Endothelial cell of umbilical vein (primary cell): ENCODE measurements around the gene RPS6KA6. TPM values are rescaled to one million over a fixed set of nuclear protein-coding genes. Genes with fewer than 3 reads are reported as not detected.

Experiments
- BruUV-seq: library from RNA; stranded (reverse); fragments of 400-500 nt; replicated peaks from 2 replicates; lab custom pipeline; 2021; lab: Mats Ljungman, UMichigan
- CTCF ChIA-PET: fragments of 300-600, 350-600 bp; sonication (Branson Sonifier 250); formaldehyde crosslinking; loops from one replicate; lab custom pipeline; 2021; ENCODE audit warnings: antibody characterized with exemption, inconsistent platforms; lab: Charles Lee
- POLR2A ChIA-PET: fragments of 300-600, 350-600 bp; sonication (Branson Sonifier 250); formaldehyde crosslinking; loops from one replicate; lab custom pipeline; 2021; ENCODE audit warnings: antibody characterized with exemption, inconsistent platforms; lab: Charles Lee
- DNase-seq: peaks from one replicate; pipeline ENCODE4 v3.0.0-alpha.2; 2011; ENCODE audit warnings: low read depth, low spot score
- FAIRE-seq: peaks from 2 replicates; lab custom pipeline; 2011; peaks lifted over from hg19 to GRCh38; lab: Jason Lieb, UNC
- H2AFZ ChIP-seq: 2 replicates; pipeline ENCODE4 v1.6.0; 2012; ENCODE audit warnings: low read depth, low read length, control low read depth, inconsistent platforms
- H3K27ac ChIP-seq: 2 replicates; pipeline ENCODE4 v1.5.1; 2011; ENCODE audit warnings: low read depth, mild to moderate bottlenecking, control low read depth, low read length, moderate library complexity; ENCODE audit not compliant: insufficient read depth
- H3K27me3 ChIP-seq, 2 experiments: 2 replicates each; pipeline versions ENCODE4 v1.6.0 to v1.6.1; 2011; ENCODE audit warnings: low read length in 2 of 2, mixed read lengths in 1 of 2; ENCODE audit not compliant: control insufficient read depth in 2 of 2, insufficient read depth in 2 of 2
- H3K36me3 ChIP-seq, 2 experiments: 2 replicates in 1 of 2; 3 replicates in 1 of 2; pipeline ENCODE4 v1.5.1; 2011; ENCODE audit warnings: low read length in 2 of 2, mild to moderate bottlenecking in 1 of 2, moderate library complexity in 1 of 2; ENCODE audit not compliant: control insufficient read depth in 2 of 2, insufficient read depth in 2 of 2; ENCODE audit errors: extremely low read depth in 1 of 2
- H3K4me1 ChIP-seq: 3 replicates; pipeline ENCODE4 v1.5.1; 2011; ENCODE audit warnings: mild to moderate bottlenecking, low read length; ENCODE audit not compliant: control insufficient read depth, insufficient read depth; ENCODE audit errors: extremely low read depth
- H3K4me2 ChIP-seq: 2 replicates; pipeline ENCODE4 v1.6.1; 2011; ENCODE audit warnings: low read length, control low read depth, mixed read lengths; ENCODE audit not compliant: insufficient read depth
- H3K4me3 ChIP-seq, 3 experiments: fragments of 200-600 bp in 1 of 3; sonication (generic), shearing (Covaris generic) in 1 of 3; replicated peaks in 1 of 3; 2 replicates each; pipeline ENCODE4 v1.5.1; 2011 to 2016; ENCODE audit warnings: control low read depth in 3 of 3, low read length in 3 of 3, mild to moderate bottlenecking in 2 of 3, inconsistent platforms in 1 of 3, low read depth in 1 of 3, moderate library complexity in 1 of 3; ENCODE audit not compliant: insufficient read depth in 1 of 3
- H3K79me2 ChIP-seq: 2 replicates; pipeline ENCODE4 v1.6.0; 2012; ENCODE audit warnings: low read length, inconsistent platforms; ENCODE audit not compliant: control insufficient read depth, insufficient read depth
- H3K9ac ChIP-seq: replicated peaks from 2 replicates; pipeline ENCODE3; 2011; ENCODE audit warnings: low read length, control low read depth; ENCODE audit not compliant: insufficient read depth; ENCODE audit errors: extremely low read depth
- H3K9me1 ChIP-seq: replicated peaks from 3 replicates; pipeline ENCODE4 v1.6.0; 2011; ENCODE audit warnings: mild to moderate bottlenecking, low read length; ENCODE audit not compliant: control insufficient read depth, insufficient read depth; ENCODE audit errors: extremely low read depth
- H3K9me3 ChIP-seq: replicated peaks from 2 replicates; pipeline ENCODE4 v1.5.1; 2012; ENCODE audit warnings: low read length, inconsistent platforms; ENCODE audit not compliant: control insufficient read depth, insufficient read depth
- H4K20me1 ChIP-seq: replicated peaks from 2 replicates; pipeline ENCODE3; 2011; ENCODE audit warnings: mild to moderate bottlenecking, low read length; ENCODE audit not compliant: control insufficient read depth, insufficient read depth; ENCODE audit errors: extremely low read depth
- EZH2 ChIP-seq: IDR thresholded peaks from 2 replicates; pipeline ENCODE4 v1.6.1; 2012; ENCODE audit warnings: borderline replicate concordance, low read depth, mild to moderate bottlenecking, moderate library complexity, low read length, inconsistent platforms; ENCODE audit not compliant: severe bottlenecking
- FOS ChIP-seq: IDR thresholded peaks from 2 replicates; pipeline ENCODE4 v1.6.1; 2011; ENCODE audit warnings: mild to moderate bottlenecking, low read length, moderate library complexity, borderline replicate concordance; ENCODE audit not compliant: insufficient read depth
- GATA2 ChIP-seq: IDR thresholded peaks from 2 replicates; pipeline ENCODE4 v1.7.0; 2011; ENCODE audit warnings: low read depth, mild to moderate bottlenecking, moderate library complexity, mixed read lengths, low read length; ENCODE audit not compliant: insufficient read length, insufficient read depth
- JUN ChIP-seq: IDR thresholded peaks from 2 replicates; pipeline ENCODE4 v1.6.1; 2011; ENCODE audit warnings: borderline replicate concordance, low read depth; ENCODE audit not compliant: insufficient read length, insufficient read depth
- MYC ChIP-seq: IDR thresholded peaks from one replicate; pipeline ENCODE4 v1.6.1; 2011; ENCODE audit warnings: mild to moderate bottlenecking, low read depth, low read length
- POLR2A ChIP-seq: IDR thresholded peaks from 2 replicates; pipeline ENCODE4 v1.6.1; 2012; ENCODE audit warnings: low read depth, mild to moderate bottlenecking, control low read depth, low read length
- POLR2AphosphoS5 ChIP-seq: IDR thresholded peaks from 2 replicates; pipeline ENCODE4 v1.6.1; 2012; ENCODE audit warnings: low read depth, mild to moderate bottlenecking, control low read depth, low read length, moderate library complexity; ENCODE audit not compliant: insufficient read depth
- dilution Hi-C: fragments of 300-500 bp; cut with MboI; formaldehyde crosslinking; loops from one replicate; pipeline ENCODE4 v1.15.0; 2019; ENCODE audit warnings: low sequenced_read_pairs; ENCODE audit not compliant: extremely low pct_ligation_motif_present
- intact Hi-C: fragments of 100-400 bp; cut with micrococcal nuclease; formaldehyde crosslinking; loops from one replicate; pipeline ENCODE4 v1.10.0; 2022
- polyA plus RNA-seq, 4 experiments: library from polyadenylated mRNA; depleted of rRNA in 3 of 4; stranded (reverse) in 3 of 4; unstranded in 1 of 4; fragments of >200 nt; gene quantifications; 2 replicates each; pipeline versions ENCODE4 v1.2.1 to v1.2.3, GENCODE V29; 2011 to 2012; ENCODE audit warnings: missing spikeins in 1 of 4
- total RNA-seq: library from RNA; stranded (reverse); gene quantifications from 2 replicates; pipeline ENCODE4 v1.2.3, GENCODE V29; 2021
- TF ChIP-seq, protein P1 (sequence below): IDR thresholded peaks from 2 replicates; pipeline ENCODE4 v1.6.1; 2011; ENCODE audit not compliant: insufficient read depth, insufficient read length
- TF ChIP-seq, protein P2 (sequence below), 2 donors: IDR thresholded peaks; 1 replicate in 1 of 2; 2 replicates in 1 of 2; pipeline ENCODE4 v1.5.1; 2011; ENCODE audit warnings: low read length in 2 of 2, mild to moderate bottlenecking in 2 of 2, moderate library complexity in 2 of 2, control low read depth in 1 of 2, inconsistent platforms in 1 of 2, low read depth in 1 of 2; ENCODE audit not compliant: insufficient read depth in 1 of 2; ENCODE audit errors: extremely low read depth in 1 of 2

RPS6KA6 gene
- total and polyA plus RNA-seq, 2 donors (not counting 3 experiments of a cell fraction or from before 2014, with no cell fraction given), result 0.23 to 0.69 TPM

GRCh38 chrX:84078991-84079390, 109.0 kb downstream of the RPS6KA6 start:
- H3K79me2 ChIP-seq, result no peaks in the 10 kb centered on the region
- no peak overlapping the region for H2AFZ ChIP-seq
- no peaks in the 10 kb centered on the region for H3K36me3 ChIP-seq
- no peaks in the 10 kb centered on the region for H4K20me1 ChIP-seq
- CTCF ChIA-PET, result no interaction called here
- POLR2A ChIA-PET, result no interaction called here
- no peak overlapping the region for H3K4me2 ChIP-seq
- no peak for TF ChIP-seq EZH2
- no peak overlapping the region for H3K4me3 ChIP-seq
- BruUV-seq, result no TSS peak
- H3K9ac ChIP-seq, result no peak overlapping the region
- DNase-seq (no peak), FAIRE-seq (no peak)
- dilution Hi-C loops (no loop called here), intact Hi-C loops (no loop called here)
- no peaks in the 10 kb centered on the region for H3K27me3 ChIP-seq
- no peak overlapping the region for H3K27ac ChIP-seq
- H3K9me3 ChIP-seq, result no peaks in the 10 kb centered on the region
- H3K4me1 ChIP-seq, result no peaks in the 10 kb centered on the region
- H3K9me1 ChIP-seq, result no peaks in the 10 kb centered on the region

- H3K4me2 ChIP-seq, result no peak overlapping the region
- no peaks in the 10 kb centered on the region for H3K27me3 ChIP-seq
- no peak overlapping the region for H3K4me3 ChIP-seq
- FAIRE-seq (no peak), DNase-seq (no peak)
- intact Hi-C loops (no loop called here), dilution Hi-C loops (no loop called here)
- no peaks in the 10 kb centered on the region for H3K4me1 ChIP-seq
- ChIA-PET POLR2A (no interaction called here), CTCF (no interaction called here)
- no peaks in the 10 kb centered on the region for H3K9me1 ChIP-seq
- no peaks in the 10 kb centered on the region for H3K36me3 ChIP-seq
- no TSS peak for BruUV-seq
- H3K9me3 ChIP-seq, result no peaks in the 10 kb centered on the region
- H3K9ac ChIP-seq, result no peak overlapping the region
- H2AFZ ChIP-seq, result no peak overlapping the region
- H3K79me2 ChIP-seq, result no peaks in the 10 kb centered on the region
- H3K27ac ChIP-seq, result no peak overlapping the region
- H4K20me1 ChIP-seq, result no peaks in the 10 kb centered on the region
- TF ChIP-seq JUN (no peak), POLR2A (no peak), MYC (no peak), POLR2AphosphoS5 (no peak), FOS (no peak), GATA2 (no peak), EZH2 (no peak)
- TF ChIP-seq, protein P1, sequence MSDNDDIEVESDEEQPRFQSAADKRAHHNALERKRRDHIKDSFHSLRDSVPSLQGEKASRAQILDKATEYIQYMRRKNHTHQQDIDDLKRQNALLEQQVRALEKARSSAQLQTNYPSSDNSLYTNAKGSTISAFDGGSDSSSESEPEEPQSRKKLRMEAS, result no peak
- TF ChIP-seq, protein P2, sequence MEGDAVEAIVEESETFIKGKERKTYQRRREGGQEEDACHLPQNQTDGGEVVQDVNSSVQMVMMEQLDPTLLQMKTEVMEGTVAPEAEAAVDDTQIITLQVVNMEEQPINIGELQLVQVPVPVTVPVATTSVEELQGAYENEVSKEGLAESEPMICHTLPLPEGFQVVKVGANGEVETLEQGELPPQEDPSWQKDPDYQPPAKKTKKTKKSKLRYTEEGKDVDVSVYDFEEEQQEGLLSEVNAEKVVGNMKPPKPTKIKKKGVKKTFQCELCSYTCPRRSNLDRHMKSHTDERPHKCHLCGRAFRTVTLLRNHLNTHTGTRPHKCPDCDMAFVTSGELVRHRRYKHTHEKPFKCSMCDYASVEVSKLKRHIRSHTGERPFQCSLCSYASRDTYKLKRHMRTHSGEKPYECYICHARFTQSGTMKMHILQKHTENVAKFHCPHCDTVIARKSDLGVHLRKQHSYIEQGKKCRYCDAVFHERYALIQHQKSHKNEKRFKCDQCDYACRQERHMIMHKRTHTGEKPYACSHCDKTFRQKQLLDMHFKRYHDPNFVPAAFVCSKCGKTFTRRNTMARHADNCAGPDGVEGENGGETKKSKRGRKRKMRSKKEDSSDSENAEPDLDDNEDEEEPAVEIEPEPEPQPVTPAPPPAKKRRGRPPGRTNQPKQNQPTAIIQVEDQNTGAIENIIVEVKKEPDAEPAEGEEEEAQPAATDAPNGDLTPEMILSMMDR (IDR thresholded peaks at IDR 0.05; ENCODE audit: extremely low read depth in 1 of 2, insufficient read depth in 1 of 2, low read depth in 1 of 2, low read length in 2 of 2), result no peak
Measured at GRCh38 chrX:84064814-84065213, 123.2 kb downstream of the RPS6KA6 start.
